ENCODE measurements around the gene GPA33.

GPA33 gene

DNA sequence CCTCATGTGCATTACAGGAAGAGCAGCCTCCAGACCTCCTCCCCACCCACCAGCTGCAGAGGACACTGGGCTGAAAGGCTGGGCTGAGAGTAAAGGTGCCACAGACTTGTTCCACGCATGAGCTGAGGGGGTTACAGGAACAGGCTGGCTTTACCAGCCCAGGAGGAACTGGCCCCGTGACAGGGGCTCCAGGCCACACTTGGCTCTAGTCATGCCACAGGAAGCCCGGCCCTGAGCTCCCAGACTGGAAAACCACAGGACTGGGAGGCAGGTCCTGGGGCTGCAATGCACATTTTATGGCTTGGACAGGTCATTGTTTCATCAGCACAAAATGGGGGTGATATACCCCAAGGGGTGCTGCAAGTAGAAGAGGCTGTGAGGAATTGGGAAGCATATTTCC lies 35.6 kb downstream of the GPA33 start:
- DNase-seq: no peak

DNA sequence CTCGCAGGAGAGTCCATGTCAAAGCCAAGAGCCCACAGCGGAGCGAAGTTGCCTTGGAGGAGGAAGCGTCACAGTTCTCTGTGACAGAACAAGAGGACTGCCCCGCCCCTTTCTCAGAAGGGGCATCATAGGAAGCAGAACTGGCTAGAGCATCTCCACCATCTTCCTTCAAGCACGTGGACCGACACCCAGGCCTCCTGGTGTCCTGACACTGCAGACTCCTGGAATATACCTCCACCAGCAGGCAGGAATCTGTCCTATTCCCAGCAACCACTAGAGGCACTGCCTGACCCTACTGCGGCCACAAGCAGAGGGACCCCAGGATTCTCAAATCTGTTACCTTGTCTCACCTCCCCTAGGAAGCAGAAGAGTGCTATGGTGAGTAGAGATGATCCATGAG lies 37.8 kb downstream of the GPA33 start:
- peak; percentile 57 for DNase-seq

DNA sequence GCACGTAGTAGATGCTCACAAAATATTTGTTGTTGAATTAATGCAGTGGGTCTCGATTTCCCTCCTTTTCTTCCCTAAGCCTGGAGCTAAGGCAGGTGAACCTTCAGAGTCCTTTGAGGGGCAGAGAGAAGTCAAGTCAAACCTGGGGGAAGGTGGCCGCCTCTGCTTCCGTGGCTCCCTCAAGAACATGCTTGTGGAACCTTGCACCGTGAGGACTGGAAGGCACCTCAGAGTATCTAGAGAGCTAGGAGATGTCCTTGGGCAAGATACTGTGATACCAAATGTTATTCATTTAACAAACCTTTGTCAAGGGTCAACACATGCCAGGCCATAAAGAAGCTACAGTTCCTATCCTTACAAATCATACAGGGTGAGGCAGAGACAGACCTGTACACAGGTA lies 38.3 kb downstream of the GPA33 start:
- no peak for DNase-seq

DNA sequence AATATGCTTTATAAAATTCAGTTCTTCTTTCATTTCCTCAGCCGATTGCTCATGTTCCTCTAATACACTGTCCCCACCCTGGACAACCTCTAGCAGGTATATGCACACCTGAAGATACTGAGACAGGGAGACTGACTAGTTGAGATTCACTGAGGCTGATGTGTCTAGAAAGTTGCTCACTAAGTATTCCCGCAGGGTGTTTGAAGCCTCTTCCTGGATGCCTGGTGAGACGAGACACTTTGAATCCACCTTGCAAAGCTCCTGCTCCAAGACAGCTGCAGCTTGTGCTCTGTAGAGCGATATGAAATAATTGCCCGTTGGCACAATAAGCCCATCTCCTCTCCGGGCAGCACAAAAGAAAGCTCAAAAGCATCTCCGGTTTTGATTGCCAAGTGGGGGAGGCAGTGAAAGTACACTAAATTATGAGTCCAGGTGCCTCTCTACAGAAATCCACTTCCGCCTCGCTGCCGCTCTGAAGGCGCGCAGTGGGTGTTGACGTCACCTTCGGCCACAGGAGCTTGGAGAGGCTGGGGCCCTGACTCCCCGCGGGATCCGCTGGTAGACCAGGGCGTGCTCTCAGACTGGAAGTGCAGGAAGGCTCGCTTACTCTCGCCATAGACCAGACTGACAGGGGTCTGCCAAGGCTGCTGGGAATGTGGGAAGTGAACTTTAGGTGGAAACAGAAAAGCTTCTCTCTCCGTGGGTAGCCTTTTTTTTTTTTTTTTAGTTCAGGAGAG lies 46.3 kb downstream of the GPA33 start:
- peak; percentile 98 for DNase-seq

DNA sequence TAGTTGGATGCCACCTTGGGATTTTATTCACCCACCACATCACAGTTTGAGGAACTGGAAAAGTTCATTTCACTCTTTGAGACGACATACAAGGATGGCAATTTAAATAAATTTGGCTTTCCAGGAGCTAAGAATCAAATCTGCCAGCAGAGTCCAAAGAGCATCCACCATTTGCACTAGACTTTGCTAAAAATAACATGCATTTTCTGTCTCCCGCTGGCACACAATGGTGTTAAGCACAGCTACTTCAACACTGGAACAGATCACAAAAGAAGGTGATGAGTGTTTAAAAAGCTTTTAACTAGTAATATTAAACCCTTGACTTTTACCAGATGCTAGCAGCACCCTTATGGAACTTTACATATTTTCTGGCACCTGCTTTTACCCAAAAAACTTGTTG lies 56.5 kb downstream of the GPA33 start:
- DNase-seq: no peak

DNA sequence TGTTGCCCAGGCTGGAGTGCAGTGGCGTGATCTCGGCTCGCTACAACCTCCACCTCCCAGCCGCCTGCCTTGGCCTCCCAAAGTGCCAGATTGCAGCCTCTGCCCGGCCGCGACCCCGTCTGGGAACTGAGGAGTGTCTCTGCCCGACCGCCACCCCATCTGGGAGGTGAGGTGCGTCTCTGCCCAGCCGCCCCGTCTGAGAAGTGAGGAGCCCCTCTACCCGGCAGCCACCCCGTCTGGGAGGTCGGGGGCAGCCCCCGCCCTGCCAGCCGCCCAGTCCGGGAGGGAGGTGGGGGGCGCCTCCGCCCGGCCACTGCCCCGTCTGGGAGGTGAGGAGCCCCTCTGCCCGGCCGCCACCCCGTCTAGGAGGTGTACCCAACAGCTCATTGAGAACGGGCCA lies 60.6 kb downstream of the GPA33 start:
- peak; percentile 28 for DNase-seq

DNA sequence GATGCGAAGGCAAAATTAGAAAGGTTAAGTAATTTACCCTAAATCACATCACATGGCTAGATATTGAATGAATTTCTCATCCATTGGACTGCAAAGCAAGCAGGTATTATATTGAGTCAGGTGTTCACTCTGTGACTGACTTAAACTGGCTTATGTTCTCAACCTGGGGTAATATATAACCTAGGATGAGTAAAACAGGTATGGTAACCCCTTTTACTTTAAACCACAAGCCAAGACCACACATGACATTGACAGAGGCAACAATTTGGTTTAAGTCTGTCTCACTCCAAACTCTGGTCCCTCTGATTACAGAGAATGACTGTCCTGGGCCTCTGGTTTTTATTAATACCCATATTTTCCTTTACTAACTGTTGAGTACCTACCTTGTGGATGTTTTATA lies 67.8 kb downstream of the GPA33 start:
- no peak for DNase-seq

DNA sequence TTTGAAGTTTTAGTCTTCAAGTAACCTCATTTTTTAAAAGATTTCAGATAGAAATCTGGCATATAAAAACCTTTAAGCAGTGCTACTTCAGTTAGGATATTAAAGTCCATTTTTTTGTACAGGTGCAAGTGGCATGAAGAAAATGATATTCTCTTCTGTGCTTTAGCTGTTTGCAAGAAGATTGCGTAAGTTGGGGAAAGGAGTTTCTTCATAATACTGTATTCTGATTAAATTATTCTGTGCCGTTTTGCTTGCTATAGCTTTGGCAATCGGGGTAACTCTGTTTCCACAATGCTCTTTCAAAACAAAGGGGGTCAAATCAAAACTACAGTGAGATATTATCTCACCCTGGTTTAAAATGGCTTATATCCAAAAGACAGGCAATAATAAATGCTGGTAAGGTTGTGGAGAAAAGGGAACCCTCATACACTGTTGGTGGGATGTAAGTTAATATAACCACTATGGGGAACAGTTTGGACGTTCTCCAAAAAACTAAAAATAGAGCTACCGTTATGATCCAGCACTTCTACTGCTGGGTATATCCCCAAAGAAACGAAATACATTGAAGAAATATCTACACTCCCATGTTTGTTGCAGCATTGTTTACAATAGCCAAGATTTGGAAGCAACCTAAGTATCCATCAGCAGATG lies 74.0 kb downstream of the GPA33 start:
- DNase-seq: no peak

DNA sequence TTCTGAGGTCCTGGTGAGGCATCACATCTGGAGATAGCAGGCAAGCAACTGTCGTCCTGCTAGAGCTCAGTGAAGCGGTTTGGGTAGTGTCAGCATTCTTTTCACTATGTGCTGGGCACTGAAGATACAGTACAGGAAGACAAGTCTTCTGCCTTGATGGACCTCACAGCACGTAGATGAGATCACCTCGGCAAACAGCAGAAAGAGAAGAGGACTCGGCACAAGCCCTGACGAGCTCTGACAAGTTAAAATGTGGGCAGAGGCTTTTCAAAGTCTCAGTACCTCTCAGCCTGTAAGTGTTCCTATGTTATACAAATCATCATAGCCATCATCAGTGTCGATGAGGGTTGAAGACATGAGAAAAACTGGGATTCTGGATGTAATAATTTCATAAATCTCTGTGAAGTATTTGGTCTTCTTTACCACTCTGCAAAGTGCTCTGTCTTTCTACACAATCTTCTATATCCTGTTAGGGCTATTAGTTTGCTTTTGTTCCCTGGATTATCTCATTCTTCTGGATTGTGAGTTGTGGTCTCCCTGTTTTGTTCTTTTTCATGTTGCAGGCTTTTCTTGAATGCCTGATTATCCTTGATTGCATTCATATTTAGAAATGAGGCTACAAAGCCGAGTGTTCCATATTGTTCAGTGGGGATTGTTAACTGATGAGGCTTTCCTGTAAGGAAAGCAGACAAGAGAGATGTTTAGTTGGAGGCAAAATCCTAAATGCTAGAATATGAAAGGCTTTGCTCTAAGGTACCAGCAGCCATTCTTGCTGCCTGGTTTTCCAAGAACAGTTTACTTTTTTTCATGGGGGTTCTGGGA lies 76.9 kb downstream of the GPA33 start:
- no peak for DNase-seq

DNA sequence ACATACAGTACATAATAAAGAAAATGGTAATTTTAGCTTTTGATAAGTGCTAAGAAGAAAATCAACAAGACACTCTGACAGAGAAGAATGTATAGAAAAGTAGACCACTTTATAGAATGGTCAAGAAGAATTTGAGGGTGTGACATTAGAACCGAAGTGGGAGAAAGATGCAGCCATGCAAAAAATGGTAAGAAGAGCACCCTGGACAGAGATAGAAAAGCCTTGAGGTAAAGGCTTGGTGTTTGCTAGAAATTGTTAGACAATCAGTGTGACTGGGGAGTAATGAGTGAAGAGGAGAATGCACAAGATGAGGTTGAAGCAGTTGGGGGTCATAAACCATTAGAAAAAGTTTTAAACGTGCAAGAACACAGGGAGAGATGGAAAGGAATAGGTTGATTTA lies 77.6 kb downstream of the GPA33 start:
- DNase-seq: no peak

DNA sequence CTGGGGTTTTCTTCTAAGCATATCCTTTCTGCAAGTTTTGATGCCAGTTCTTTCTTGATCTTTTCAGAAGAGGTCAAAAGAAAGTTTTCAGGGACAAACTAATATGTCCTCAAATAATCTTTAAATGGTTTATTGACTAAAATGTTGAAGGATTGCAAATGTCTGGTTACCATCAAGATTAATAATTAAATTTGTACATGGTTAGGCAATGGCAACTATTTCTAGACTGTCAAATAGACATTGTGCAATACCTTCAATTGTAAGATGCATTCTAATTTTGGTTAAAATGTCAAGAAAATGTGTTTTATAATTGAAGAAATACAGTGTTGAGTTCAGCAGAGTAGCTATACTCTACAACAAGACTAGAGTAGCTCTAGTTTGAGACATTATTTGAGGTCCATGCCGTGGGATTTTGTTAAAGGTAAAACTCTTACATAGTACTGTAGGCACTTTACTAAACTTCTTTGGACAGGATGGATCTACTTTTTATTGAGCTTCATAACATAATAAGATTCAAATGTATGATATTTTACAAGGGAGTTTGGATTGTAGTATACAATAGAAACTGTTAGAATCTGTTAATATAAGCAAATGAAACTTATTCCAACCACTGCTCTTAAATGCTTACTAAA lies 78.5 kb downstream of the GPA33 start:
- DNase-seq: no peak

DNA sequence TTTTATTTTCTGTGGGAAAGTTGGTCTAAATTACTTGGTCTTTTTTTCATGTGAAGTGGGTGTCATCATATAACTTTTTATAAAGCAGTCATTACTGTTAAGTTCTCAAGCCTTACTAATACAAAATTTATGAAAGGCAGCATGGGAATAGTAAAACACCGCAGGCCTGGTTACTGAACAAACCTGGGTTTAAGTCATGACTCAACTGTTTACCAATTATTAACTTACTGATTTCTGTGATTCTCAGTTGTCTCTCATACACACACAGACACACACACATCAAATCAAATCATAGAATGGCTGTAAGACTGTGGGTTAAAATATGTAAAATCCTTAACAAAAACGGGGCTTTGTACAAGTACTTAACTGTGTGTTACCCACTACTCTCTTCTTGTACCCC lies 86.5 kb downstream of the GPA33 start:
- DNase-seq: no peak

Measured in DMS53 (cell line).